Ovary (tissue), 3 donors: Measurements from ENCODE around the gene ANKS1B.

Experiments used
- EP300 ChIP-seq: sonication (generic); formaldehyde crosslinking; IDR thresholded peaks from one replicate; pipeline ENCODE4 v1.6.1; 2017; ENCODE audit warnings: antibody characterized with exemption
- POLR2A ChIP-seq: fragments of 450-650 bp; IDR thresholded peaks from one replicate; pipeline ENCODE4 v1.6.1; 2017; ENCODE audit warnings: antibody characterized with exemption, mild to moderate bottlenecking, moderate library complexity
- TF ChIP-seq, protein P1 (sequence below), 3 donors: fragments of 450-650 bp in 2 of 3; fragments of 200-600 bp in 1 of 3; IDR thresholded peaks; one replicate each; pipeline versions ENCODE4 v1.5.1 to v1.8.0; 2016 to 2022; ENCODE audit warnings: antibody characterized with exemption in 3 of 3, mild to moderate bottlenecking in 1 of 3
- donor health status: DM: no; HTN: no; CAD: no.

DNA sequence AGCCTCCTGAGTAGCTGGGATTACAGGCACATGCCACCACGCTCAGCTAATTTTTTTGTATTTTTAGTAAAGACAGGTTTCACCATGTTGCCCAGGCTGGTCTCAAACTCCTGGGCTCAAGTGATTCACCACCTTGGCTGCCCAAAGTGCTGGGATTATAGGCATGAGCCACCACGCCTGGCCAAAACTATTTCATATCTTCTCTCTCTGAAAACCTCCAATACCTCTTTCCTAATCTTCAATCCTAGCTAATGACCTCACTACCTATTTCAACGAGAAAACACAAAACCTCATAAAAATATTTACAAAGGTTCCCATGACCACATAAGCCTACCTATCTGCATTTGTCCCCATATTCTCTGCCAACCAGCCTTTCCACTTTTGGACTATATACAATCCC, 32.3 kb upstream of the ANKS1B start:
- TF ChIP-seq POLR2A = no peak
- TF ChIP-seq, protein P1, sequence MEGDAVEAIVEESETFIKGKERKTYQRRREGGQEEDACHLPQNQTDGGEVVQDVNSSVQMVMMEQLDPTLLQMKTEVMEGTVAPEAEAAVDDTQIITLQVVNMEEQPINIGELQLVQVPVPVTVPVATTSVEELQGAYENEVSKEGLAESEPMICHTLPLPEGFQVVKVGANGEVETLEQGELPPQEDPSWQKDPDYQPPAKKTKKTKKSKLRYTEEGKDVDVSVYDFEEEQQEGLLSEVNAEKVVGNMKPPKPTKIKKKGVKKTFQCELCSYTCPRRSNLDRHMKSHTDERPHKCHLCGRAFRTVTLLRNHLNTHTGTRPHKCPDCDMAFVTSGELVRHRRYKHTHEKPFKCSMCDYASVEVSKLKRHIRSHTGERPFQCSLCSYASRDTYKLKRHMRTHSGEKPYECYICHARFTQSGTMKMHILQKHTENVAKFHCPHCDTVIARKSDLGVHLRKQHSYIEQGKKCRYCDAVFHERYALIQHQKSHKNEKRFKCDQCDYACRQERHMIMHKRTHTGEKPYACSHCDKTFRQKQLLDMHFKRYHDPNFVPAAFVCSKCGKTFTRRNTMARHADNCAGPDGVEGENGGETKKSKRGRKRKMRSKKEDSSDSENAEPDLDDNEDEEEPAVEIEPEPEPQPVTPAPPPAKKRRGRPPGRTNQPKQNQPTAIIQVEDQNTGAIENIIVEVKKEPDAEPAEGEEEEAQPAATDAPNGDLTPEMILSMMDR (IDR thresholded peaks at IDR 0.05) = no peak
- no peak for TF ChIP-seq EP300
